K562 (cell line): ENCODE results near the gene EXOC4. TPM values are rescaled to one million over a fixed set of nuclear protein-coding genes. Genes with fewer than 3 reads are reported as not detected.

Experiments
- ATAC-seq: fragments of 200-7000 bp; cut with Tn5 transposase; 3 replicates; pipeline ENCODE4 v1.9.1; 2020; ENCODE audit warnings: moderate library complexity
- BruUV-seq: library from RNA; stranded (reverse); fragments of 400-500 nt; replicated peaks from 2 replicates; lab custom pipeline; 2021; lab: Mats Ljungman, UMichigan
- CTCF ChIA-PET: fragments of 300-600 bp; formaldehyde crosslinking; extraction: SDS; loops from one replicate; lab custom pipeline; 2021; ENCODE audit warnings: low intra/inter-chr PET ratio; lab: Yijun Ruan, JAX
- POLR2A ChIA-PET: fragments of 300-600, 350-650 bp; sonication (Branson Sonifier 250); formaldehyde crosslinking; extraction: SDS; loops from one replicate; lab custom pipeline; 2021; ENCODE audit warnings: antibody characterized with exemption, inconsistent platforms; lab: Yijun Ruan, JAX
- DNase-seq, 4 experiments: peaks; one replicate each; pipeline versions ENCODE4 v3.0.0 to v3.0.0-alpha.2; 2011 to 2018; ENCODE audit warnings: low spot score in 3 of 4, mixed read lengths in 3 of 4; ENCODE audit errors: extremely low read depth in 1 of 4
- FAIRE-seq: peaks from 2 replicates; lab custom pipeline; 2011; peaks lifted over from hg19 to GRCh38; lab: Jason Lieb, UNC
- H2AFZ ChIP-seq: 2 replicates; pipeline ENCODE4 v1.6.0; 2011; ENCODE audit warnings: low read depth, low read length, control low read depth, inconsistent platforms
- H3K27ac ChIP-seq: fragments of 200-600 bp; 3 replicates; pipeline ENCODE4 v1.8.0; 2011; ENCODE audit warnings: low read depth, mild to moderate bottlenecking, control low read depth, inconsistent platforms, low read length, moderate library complexity, mixed read lengths; ENCODE audit errors: extremely low read depth
- H3K27me3 ChIP-seq, 2 experiments: fragments of 300-600 bp in 1 of 2; 2 replicates in 1 of 2; 3 replicates in 1 of 2; pipeline versions ENCODE4 v1.6.0 to v1.8.0; 2011; ENCODE audit warnings: inconsistent platforms in 2 of 2, low read length in 2 of 2, mild to moderate bottlenecking in 1 of 2, mixed read lengths in 1 of 2, moderate library complexity in 1 of 2; ENCODE audit not compliant: control insufficient read depth in 2 of 2, insufficient read depth in 2 of 2
- H3K36me3 ChIP-seq: fragments of 300-600 bp; 3 replicates; pipeline ENCODE4 v1.8.0; 2011; ENCODE audit warnings: mild to moderate bottlenecking, low read length, inconsistent platforms; ENCODE audit not compliant: control insufficient read depth, insufficient read depth
- H3K4me1 ChIP-seq, 2 experiments: fragments of 200-600 bp in 1 of 2; replicated peaks in 1 of 2; 2 replicates in 1 of 2; 3 replicates in 1 of 2; pipeline versions ENCODE4 v1.5.1 to v1.8.0; 2011; ENCODE audit warnings: inconsistent platforms in 2 of 2, low read length in 2 of 2, mild to moderate bottlenecking in 1 of 2, mixed read lengths in 1 of 2, moderate library complexity in 1 of 2; ENCODE audit not compliant: control insufficient read depth in 2 of 2, insufficient read depth in 2 of 2
- H3K4me2 ChIP-seq: 2 replicates; pipeline ENCODE4 v1.6.1; 2011; ENCODE audit warnings: low read length, control low read depth, inconsistent platforms, mixed read lengths; ENCODE audit not compliant: insufficient read depth
- H3K4me3 ChIP-seq: fragments of 200-600 bp; sonication (generic), shearing (Covaris generic); 2 replicates; pipeline ENCODE4 v1.5.1; 2016; ENCODE audit warnings: control low read depth, inconsistent platforms
- H3K79me2 ChIP-seq: fragments of 200-600 bp; 3 replicates; pipeline ENCODE4 v1.8.0; 2011; ENCODE audit warnings: low read length, inconsistent platforms; ENCODE audit not compliant: control insufficient read depth, insufficient read depth
- H3K9ac ChIP-seq, 2 experiments: 2 replicates each; pipeline versions ENCODE4 v1.6.0 to v1.6.1; 2011; ENCODE audit warnings: low read depth in 2 of 2, low read length in 2 of 2, control low read depth in 1 of 2, inconsistent platforms in 1 of 2, mild to moderate bottlenecking in 1 of 2, mixed read lengths in 1 of 2; ENCODE audit not compliant: insufficient read depth in 1 of 2
- H3K9me1 ChIP-seq: one replicate; pipeline ENCODE4 v1.6.0; 2011; ENCODE audit warnings: inconsistent platforms, mild to moderate bottlenecking, low read length, moderate library complexity; ENCODE audit not compliant: control insufficient read depth, insufficient read depth
- H3K9me3 ChIP-seq: replicated peaks from 2 replicates; pipeline ENCODE4 v1.5.1; 2011; ENCODE audit warnings: low read depth, low read length, inconsistent platforms; ENCODE audit not compliant: control insufficient read depth, insufficient read depth
- H4K20me1 ChIP-seq: replicated peaks from 2 replicates; pipeline ENCODE4 v1.6.1; 2011; ENCODE audit warnings: low read length, inconsistent platforms, mixed read lengths; ENCODE audit not compliant: control insufficient read depth, insufficient read depth
- BHLHE40 ChIP-seq: IDR thresholded peaks from 2 replicates; pipeline ENCODE4 v1.6.1; 2011; ENCODE audit warnings: low read length, improper control_type of control experiment
- CBX1 ChIP-seq: sonication (generic); IDR thresholded peaks from 2 replicates; pipeline ENCODE4 v1.6.1; 2016; ENCODE audit warnings: antibody characterized with exemption, low read depth, mild to moderate bottlenecking
- NFIC ChIP-seq: fragments of 450-650 bp; IDR thresholded peaks from 2 replicates; pipeline ENCODE4 v1.6.1; 2017; ENCODE audit warnings: mild to moderate bottlenecking, inconsistent platforms
- SPI1 ChIP-seq: IDR thresholded peaks from 2 replicates; pipeline ENCODE4 v1.6.1; 2011; ENCODE audit warnings: low read depth, low read length, control low read depth, borderline replicate concordance
- WGBS: fragments of 100-300 bp; shearing (Covaris generic); methylation state at CpG from one replicate; pipeline ENCODE4 v1.1.6; 2016; ENCODE audit warnings: low coverage, mixed read lengths; ENCODE audit not compliant: insufficient coverage; ENCODE audit errors: missing lambda C conversion rate; 5-methylcytosine and 5-hydroxymethylcytosine counted together
- in situ Hi-C: fragments of 300-500 bp; cut with MboI; formaldehyde crosslinking; loops from 4 replicates; pipeline ENCODE4 v1.15.0; 2018; ENCODE audit warnings: inconsistent platforms, mixed read lengths
- intact Hi-C: fragments of 100-400 bp; cut with micrococcal nuclease; formaldehyde crosslinking; loops from 2 replicates; pipeline ENCODE4 v1.14.2; 2022
- polyA plus RNA-seq, 8 experiments: library from polyadenylated mRNA; depleted of rRNA in 4 of 8; stranded (reverse) in 5 of 8; unstranded in 3 of 8; fragments of >200 nt; fragmentation: Nextera tagmentation in 2 of 8; fragmentation: Illumina TruSeq in 1 of 8; extraction: Ambion mirVana in 2 of 8; extraction: Trizol in 1 of 8; gene quantifications; 2 replicates each; pipeline versions ENCODE4 v1.2.1 to v1.2.3, GENCODE V29; 2011 to 2014; ENCODE audit warnings: inconsistent platforms in 1 of 8, missing spikeins in 1 of 8
- total RNA-seq, 7 experiments: library from RNA; depleted of rRNA in 6 of 7; stranded (reverse); fragments of >200 nt in 6 of 7; fragmentation: Illumina TruSeq in 2 of 7; extraction: Trizol in 2 of 7; gene quantifications; 2 replicates each; pipeline versions ENCODE4 v1.2.1 to v1.2.3, GENCODE V29; 2011 to 2021; ENCODE audit warnings: low replicate concordance in 1 of 7
- TF ChIP-seq, protein P1 (sequence below): fragments of 250-450 bp; sonication (Bioruptor Pico); IDR thresholded peaks from 2 replicates; pipeline ENCODE4 v1.4.0; 2020; ENCODE audit warnings: borderline replicate concordance
- TF ChIP-seq, protein P2 (sequence below): fragments of 450-650 bp; IDR thresholded peaks from 2 replicates; pipeline ENCODE4 v1.6.1; 2016; ENCODE audit warnings: mild to moderate bottlenecking, moderate library complexity

EXOC4 gene
- total and polyA plus RNA-seq, 9 of the 15 experiments (the other 6 are each of a cell fraction or from before 2014, with no cell fraction given), result 18.5 to 73.1 (median 46.6) TPM

DNA sequence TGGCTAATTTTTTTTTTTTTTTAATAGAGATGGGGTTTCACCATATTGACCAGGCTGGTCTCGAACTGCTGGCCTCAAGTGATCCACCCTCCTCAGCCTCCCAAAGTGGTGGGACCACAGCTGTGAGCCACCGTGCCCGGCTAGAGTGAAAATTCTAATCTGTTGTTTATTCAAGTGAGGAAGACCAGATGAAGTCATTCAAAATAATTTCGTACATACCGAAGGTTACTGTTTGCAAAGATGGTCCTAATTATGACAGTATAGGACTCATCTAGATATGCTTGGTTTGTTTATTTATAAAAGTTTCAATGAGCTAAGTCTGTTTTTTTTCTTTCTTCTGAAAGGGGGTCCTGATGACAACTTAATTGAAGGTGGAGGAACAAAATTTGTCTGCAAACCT lies 376.8 kb downstream of the EXOC4 start:
- Histone ChIP-seq H2AFZ (no peak overlapping the region), H3K9ac (no peak overlapping the region), H3K9me1 (no peaks in the 10 kb centered on the region), H3K4me2 (no peak overlapping the region), H3K27me3 (no peaks in the 10 kb centered on the region), H3K27ac (no peak overlapping the region), H3K79me2 (no peaks in the 10 kb centered on the region), H3K4me3 (no peak overlapping the region), H3K36me3 (no peaks in the 10 kb centered on the region; the same call in 1 of the 3 replicates), H3K4me1 (no peaks in the 10 kb centered on the region), H4K20me1 (no peaks in the 10 kb centered on the region), H3K9me3 (no peaks in the 10 kb centered on the region)
- intact Hi-C loops (no loop called here), in situ Hi-C loops (no loop called here)
- FAIRE-seq (no peak), ATAC-seq (no peak), DNase-seq (no peak)
- CTCF ChIA-PET, result no interaction called here
- no TSS peak for BruUV-seq
- no peak for TF ChIP-seq SPI1
- no peak for TF ChIP-seq NFIC
- TF ChIP-seq CBX1, result no peak
- TF ChIP-seq, protein P1, sequence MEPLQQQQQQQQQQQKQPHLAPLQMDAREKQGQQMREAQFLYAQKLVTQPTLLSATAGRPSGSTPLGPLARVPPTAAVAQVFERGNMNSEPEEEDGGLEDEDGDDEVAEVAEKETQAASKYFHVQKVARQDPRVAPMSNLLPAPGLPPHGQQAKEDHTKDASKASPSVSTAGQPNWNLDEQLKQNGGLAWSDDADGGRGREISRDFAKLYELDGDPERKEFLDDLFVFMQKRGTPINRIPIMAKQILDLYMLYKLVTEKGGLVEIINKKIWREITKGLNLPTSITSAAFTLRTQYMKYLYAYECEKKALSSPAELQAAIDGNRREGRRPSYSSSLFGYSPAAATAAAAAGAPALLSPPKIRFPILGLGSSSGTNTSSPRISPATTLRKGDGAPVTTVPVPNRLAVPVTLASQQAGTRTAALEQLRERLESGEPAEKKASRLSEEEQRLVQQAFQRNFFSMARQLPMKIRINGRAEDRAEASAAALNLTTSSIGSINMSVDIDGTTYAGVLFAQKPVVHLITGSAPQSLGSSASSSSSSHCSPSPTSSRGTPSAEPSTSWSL (CRISPR knock-in tag), result no peak
- TF ChIP-seq, protein P2, sequence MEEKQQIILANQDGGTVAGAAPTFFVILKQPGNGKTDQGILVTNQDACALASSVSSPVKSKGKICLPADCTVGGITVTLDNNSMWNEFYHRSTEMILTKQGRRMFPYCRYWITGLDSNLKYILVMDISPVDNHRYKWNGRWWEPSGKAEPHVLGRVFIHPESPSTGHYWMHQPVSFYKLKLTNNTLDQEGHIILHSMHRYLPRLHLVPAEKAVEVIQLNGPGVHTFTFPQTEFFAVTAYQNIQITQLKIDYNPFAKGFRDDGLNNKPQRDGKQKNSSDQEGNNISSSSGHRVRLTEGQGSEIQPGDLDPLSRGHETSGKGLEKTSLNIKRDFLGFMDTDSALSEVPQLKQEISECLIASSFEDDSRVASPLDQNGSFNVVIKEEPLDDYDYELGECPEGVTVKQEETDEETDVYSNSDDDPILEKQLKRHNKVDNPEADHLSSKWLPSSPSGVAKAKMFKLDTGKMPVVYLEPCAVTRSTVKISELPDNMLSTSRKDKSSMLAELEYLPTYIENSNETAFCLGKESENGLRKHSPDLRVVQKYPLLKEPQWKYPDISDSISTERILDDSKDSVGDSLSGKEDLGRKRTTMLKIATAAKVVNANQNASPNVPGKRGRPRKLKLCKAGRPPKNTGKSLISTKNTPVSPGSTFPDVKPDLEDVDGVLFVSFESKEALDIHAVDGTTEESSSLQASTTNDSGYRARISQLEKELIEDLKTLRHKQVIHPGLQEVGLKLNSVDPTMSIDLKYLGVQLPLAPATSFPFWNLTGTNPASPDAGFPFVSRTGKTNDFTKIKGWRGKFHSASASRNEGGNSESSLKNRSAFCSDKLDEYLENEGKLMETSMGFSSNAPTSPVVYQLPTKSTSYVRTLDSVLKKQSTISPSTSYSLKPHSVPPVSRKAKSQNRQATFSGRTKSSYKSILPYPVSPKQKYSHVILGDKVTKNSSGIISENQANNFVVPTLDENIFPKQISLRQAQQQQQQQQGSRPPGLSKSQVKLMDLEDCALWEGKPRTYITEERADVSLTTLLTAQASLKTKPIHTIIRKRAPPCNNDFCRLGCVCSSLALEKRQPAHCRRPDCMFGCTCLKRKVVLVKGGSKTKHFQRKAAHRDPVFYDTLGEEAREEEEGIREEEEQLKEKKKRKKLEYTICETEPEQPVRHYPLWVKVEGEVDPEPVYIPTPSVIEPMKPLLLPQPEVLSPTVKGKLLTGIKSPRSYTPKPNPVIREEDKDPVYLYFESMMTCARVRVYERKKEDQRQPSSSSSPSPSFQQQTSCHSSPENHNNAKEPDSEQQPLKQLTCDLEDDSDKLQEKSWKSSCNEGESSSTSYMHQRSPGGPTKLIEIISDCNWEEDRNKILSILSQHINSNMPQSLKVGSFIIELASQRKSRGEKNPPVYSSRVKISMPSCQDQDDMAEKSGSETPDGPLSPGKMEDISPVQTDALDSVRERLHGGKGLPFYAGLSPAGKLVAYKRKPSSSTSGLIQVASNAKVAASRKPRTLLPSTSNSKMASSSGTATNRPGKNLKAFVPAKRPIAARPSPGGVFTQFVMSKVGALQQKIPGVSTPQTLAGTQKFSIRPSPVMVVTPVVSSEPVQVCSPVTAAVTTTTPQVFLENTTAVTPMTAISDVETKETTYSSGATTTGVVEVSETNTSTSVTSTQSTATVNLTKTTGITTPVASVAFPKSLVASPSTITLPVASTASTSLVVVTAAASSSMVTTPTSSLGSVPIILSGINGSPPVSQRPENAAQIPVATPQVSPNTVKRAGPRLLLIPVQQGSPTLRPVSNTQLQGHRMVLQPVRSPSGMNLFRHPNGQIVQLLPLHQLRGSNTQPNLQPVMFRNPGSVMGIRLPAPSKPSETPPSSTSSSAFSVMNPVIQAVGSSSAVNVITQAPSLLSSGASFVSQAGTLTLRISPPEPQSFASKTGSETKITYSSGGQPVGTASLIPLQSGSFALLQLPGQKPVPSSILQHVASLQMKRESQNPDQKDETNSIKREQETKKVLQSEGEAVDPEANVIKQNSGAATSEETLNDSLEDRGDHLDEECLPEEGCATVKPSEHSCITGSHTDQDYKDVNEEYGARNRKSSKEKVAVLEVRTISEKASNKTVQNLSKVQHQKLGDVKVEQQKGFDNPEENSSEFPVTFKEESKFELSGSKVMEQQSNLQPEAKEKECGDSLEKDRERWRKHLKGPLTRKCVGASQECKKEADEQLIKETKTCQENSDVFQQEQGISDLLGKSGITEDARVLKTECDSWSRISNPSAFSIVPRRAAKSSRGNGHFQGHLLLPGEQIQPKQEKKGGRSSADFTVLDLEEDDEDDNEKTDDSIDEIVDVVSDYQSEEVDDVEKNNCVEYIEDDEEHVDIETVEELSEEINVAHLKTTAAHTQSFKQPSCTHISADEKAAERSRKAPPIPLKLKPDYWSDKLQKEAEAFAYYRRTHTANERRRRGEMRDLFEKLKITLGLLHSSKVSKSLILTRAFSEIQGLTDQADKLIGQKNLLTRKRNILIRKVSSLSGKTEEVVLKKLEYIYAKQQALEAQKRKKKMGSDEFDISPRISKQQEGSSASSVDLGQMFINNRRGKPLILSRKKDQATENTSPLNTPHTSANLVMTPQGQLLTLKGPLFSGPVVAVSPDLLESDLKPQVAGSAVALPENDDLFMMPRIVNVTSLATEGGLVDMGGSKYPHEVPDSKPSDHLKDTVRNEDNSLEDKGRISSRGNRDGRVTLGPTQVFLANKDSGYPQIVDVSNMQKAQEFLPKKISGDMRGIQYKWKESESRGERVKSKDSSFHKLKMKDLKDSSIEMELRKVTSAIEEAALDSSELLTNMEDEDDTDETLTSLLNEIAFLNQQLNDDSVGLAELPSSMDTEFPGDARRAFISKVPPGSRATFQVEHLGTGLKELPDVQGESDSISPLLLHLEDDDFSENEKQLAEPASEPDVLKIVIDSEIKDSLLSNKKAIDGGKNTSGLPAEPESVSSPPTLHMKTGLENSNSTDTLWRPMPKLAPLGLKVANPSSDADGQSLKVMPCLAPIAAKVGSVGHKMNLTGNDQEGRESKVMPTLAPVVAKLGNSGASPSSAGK, result no peak
- TF ChIP-seq BHLHE40, result no peak
- POLR2A ChIA-PET, result interaction anchor here (1.0 kb wide), 1 partner anchor 19 kb away, joined by 3 read pairs; no protein-coding TSS in a partner anchor
- 64% methylated on average over 5 of the region's 5 CpGs for WGBS
